PC-3 (cell line): ENCODE data around the gene IQSEC3.

ENCODE experiments used
- CTCF ChIP-seq: fragments of 300-600 bp; sonication (generic); conservative IDR thresholded peaks from 2 replicates; pipeline ENCODE4 v1.5.1; 2017; ENCODE audit warnings: antibody characterized with exemption, low read depth, mild to moderate bottlenecking, low read length
- EZH2 ChIP-seq: fragments of 300-600 bp; sonication (generic); IDR thresholded peaks from one replicate; pipeline ENCODE4 v1.6.1; 2017; ENCODE audit warnings: antibody characterized with exemption, mild to moderate bottlenecking, low read length; ENCODE audit not compliant: unreplicated experiment
- EZH2phosphoT487 ChIP-seq: fragments of 300-600 bp; sonication (generic); IDR thresholded peaks from 2 replicates; pipeline ENCODE4 v1.6.1; 2018; ENCODE audit warnings: mild to moderate bottlenecking, antibody characterized with exemption, low read length, borderline replicate concordance

GRCh38 chr12:155646-156045 lies 89.1 kb downstream of the IQSEC3 start:
- TF ChIP-seq CTCF (no peak), EZH2 (no peak), EZH2phosphoT487 (no peak)
